GM20000 (cell line): ENCODE data around the gene BRAP.

Experiments used
- DNase-seq: peaks from one replicate; pipeline ENCODE4 v3.0.0; 2012; ENCODE audit warnings: low spot score
- TF ChIP-seq, protein P1 (sequence below): IDR thresholded peaks from 2 replicates; pipeline ENCODE4 v1.5.1; 2012; ENCODE audit warnings: mild to moderate bottlenecking, control low read depth; ENCODE audit errors: extremely low read depth, missing control alignments

The BRAP gene

DNA sequence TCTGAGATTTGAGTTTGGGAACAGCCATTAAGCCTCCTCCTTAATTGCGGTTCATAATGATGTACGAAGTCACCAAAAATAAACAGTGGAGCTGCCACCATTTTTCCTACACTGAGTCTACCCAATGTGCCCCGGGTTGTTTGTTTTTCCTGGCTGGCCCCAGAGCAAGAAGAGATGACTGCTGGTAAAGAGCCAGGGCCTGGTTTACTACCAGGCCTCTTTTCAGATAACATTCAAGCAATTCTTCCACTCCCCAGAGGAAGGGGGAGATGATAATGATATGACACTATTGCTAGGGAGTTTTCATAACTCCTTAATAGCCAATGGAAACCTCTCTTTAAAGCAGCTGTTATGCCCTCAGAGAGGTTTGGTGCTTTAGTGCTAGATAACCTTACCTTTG is 42.3 kb downstream of the BRAP start:
- TF ChIP-seq, protein P1, sequence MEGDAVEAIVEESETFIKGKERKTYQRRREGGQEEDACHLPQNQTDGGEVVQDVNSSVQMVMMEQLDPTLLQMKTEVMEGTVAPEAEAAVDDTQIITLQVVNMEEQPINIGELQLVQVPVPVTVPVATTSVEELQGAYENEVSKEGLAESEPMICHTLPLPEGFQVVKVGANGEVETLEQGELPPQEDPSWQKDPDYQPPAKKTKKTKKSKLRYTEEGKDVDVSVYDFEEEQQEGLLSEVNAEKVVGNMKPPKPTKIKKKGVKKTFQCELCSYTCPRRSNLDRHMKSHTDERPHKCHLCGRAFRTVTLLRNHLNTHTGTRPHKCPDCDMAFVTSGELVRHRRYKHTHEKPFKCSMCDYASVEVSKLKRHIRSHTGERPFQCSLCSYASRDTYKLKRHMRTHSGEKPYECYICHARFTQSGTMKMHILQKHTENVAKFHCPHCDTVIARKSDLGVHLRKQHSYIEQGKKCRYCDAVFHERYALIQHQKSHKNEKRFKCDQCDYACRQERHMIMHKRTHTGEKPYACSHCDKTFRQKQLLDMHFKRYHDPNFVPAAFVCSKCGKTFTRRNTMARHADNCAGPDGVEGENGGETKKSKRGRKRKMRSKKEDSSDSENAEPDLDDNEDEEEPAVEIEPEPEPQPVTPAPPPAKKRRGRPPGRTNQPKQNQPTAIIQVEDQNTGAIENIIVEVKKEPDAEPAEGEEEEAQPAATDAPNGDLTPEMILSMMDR: no peak

DNA sequence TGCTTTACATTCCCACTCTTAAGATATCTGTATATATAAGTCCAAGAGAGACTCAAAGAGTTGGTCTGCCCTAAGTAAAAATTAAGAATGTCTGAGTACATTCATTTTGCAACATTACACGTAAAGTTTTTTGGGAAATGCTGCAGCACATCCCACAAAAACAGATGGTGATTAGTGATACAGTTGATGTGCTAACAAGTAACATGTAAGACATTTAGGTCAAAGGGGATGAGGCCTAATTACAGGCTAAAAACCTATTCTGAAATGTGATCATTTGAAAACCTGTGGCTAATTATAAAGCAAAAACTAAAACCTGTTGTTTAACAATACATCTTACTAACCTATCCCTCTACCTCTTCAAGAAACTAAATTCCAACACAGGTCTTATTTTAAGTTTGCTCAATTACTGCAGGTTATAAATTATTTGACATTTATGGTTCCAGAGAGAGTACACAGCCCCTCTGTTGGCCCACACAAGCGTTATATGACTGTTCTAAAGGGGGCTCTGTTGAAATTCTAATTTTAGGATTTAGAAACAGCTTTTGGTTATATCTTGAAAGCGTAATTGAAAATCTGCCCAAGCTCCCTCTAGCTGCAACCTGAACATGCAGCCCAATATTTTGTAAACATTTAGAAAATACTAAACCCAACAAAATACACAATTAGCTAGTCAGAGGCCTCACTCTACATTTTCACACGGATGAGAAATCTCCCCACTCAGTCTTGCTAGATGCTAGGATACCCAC is 42.9 kb downstream of the BRAP start:
- no peak for DNase-seq
- TF ChIP-seq, protein P1: no peak

More for the DNA sequence above, 42.3 kb downstream of the BRAP start:
- no peak for DNase-seq

DNA sequence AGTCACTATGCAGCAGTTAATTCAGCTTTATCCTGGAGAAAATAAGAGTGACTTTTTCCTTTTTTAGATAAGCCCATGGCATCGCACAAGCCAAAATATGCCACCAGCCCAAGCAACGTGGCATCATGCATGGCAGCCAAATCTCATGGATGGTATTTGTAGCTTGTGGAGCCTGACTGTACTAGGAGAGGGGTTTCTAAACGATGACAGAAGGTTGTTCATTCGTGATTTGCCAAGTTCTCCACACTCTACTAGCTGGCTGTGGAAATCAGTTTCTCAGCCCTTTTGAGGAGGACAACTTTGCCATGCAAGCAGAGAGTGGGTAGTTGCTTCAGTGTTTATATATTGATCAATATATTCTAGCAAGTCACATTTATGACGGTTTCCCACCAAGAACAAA is 45.2 kb downstream of the BRAP start:
- DNase-seq: no peak
- TF ChIP-seq, protein P1: no peak

DNA sequence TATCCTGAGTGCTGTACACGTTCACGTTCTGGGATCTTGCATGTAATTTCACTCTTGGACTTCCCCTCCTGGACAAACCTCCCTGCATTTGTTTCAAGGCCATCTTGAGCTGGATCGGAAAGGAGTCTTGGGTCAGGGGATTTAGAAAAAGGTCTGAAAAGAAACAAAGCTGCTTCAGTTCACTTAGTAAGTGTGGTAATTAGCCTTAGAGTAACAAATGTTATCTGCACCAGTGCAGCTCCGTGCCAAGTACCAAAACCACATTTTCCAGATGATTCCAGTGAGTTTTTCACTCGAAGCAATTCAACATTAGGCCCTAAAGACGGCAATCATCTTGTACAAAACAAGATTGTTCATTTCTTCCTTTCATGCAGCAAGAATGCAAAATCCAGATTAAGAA is 47.2 kb downstream of the BRAP start:
- TF ChIP-seq, protein P1: no peak
- no peak for DNase-seq

DNA sequence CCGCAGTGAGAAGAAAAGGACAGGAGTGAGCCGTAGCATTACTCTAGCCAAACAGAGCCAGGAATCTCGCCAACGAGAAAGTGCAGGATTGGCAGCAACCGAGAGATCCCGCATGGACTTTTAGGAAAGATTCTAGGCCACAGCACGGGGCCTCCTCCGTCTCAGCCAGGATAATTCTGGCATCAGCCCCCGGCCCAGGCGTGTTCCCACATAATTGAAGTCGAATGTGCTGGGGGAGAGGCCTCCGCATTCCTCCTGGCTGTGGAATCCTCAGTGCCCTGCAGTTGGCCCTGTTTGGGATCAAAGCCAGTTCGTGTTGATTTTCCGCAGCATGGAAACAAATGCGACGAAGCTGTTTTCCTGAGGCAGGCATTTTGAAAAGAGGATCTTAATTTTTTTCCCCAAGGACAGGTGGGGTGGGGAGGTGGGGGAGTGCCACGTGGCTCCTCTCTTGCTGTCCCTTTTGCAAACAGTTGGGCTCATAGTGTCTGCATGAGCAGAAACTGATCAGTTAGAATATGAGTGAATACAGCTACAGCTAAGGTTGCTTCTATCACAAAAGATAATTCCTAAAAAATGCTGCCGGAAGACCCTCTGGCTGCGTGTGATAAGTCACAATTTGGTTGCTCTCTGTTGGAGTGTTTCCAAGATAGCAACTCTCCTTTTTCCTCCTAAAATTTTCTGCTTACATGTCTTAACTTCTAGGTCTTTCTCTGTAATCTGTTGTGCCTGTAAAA is 49.4 kb downstream of the BRAP start:
- TF ChIP-seq, protein P1: no peak
- DNase-seq: no peak

DNA sequence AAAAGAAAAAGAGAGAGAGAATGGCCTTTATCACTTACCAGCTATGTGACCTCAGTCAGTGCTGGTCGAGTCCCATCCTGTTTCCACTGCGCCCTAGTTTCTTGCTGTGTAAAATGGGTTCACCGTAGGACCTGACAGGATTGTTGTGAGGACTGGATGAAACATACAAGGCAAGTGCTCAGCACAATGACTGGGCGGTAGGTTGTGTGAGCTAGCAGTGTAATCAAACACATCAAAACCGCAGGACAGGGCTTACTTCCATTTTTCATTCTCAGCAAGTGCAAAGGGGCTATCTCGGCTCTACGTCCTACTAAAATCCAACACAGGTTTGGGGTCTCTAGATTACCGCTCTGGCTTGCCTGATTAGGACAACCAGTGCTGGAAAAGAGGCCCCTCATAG is 50.2 kb downstream of the BRAP start:
- TF ChIP-seq, protein P1: no peak
- DNase-seq: no peak

DNA sequence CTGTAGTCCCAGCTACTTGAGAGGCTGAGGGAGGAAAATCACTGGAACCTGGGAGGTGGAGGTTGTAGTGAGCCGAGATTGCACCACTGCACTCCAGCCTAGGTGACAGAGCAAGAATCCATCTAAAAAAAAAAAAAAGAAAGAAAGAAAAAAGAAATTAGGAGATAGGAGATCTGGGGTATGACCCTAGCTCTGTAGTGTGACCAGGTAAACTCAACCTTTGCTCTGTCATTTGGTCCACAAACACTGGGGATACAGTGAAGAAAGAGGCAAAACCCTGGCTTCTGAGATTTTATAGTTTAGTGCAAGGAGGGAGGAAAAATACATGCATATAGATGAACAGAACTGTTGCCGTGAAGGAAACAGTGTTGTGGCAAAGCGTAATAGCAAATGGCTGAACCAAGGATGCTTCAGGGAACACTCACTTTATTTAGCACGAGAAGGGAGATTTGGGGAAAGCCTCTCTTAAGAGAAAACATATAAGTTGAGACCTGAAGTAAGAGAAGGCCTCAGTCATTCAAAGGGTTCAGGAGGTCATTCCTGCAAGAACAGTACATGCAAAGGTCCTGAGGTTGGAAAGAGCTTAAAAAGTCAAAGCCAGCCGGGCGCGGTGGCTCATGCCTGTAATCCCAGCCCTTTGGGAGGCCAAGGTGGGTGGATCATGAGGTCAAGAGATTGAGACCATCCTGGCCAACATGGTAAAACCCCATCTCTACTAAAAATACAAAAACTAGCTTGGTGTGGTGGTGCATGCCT is 57.1 kb downstream of the BRAP start:
- TF ChIP-seq, protein P1: no peak
- DNase-seq: no peak
